Nephron progenitor cell (in vitro differentiated cells): ENCODE data around the gene NEK5.
"Not testable (repeated sequence)": the region's sequence is repeated elsewhere in the genome, so short reads cannot be mapped to it uniquely, and the experiment has no call there.

ENCODE experiments used
- DNase-seq: peaks from one replicate; pipeline ENCODE4 v3.0.0; 2021
- H3K27ac Mint-ChIP-seq: 2 replicates; pipeline ENCODE4 v1.8.0; 2021; ENCODE audit warnings: mild to moderate bottlenecking, moderate library complexity, mixed read lengths
- H3K27me3 Mint-ChIP-seq: 2 replicates; pipeline ENCODE4 v1.8.0; 2021; ENCODE audit warnings: mild to moderate bottlenecking, low read depth, mixed read lengths; ENCODE audit not compliant: poor library complexity
- H3K36me3 Mint-ChIP-seq: 2 replicates; pipeline ENCODE4 v1.8.0; 2021; ENCODE audit warnings: low read depth, mixed read lengths
- H3K4me1 Mint-ChIP-seq: 2 replicates; pipeline ENCODE4 v1.8.0; 2021; ENCODE audit warnings: mixed read lengths
- H3K4me3 Mint-ChIP-seq: 2 replicates; pipeline ENCODE4 v1.8.0; 2021; ENCODE audit warnings: mild to moderate bottlenecking, moderate library complexity, mixed read lengths
- H3K9me3 Mint-ChIP-seq: 2 replicates; pipeline ENCODE4 v1.8.0; 2021; ENCODE audit warnings: mild to moderate bottlenecking, moderate library complexity, mixed read lengths
- TF ChIP-seq, protein P1 (sequence below): fragments of 200-600 bp; sonication (generic); IDR thresholded peaks from 2 replicates; pipeline ENCODE4 v1.5.0; 2021; ENCODE audit warnings: antibody characterized with exemption

Gene NEK5

DNA sequence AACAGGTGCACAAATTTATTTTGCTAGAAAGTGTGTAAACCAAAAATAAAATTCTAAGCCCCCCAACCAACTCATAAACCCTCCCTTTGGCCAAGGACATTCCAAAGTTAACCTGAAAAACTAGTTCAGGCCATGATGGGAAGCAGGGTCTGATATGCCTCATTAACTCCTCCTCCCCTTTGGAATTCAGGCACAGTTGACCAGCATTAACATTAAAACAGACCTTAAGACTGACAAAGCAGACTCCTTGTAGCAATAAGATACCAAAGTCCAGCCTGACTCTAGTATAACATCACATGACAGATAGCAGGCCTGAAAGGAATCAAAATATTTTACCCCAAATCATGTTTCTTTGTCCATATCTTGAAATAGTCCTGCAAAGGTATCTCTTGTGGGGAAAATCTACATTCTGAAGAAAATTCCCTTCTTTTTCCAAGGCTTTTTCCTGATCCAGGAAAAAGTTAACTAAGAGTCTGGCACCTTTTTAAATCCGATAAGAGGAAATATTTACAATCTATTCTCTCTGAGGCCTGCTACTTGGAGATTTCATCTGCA is 19.7 kb downstream of the NEK5 start:
- peaks cover 10% of the 10 kb centered on the region for H3K9me3 Mint-ChIP-seq
- H3K4me3 Mint-ChIP-seq: no peak overlapping the region
- H3K4me1 Mint-ChIP-seq: peaks cover 13% of the 10 kb centered on the region
- TF ChIP-seq, protein P1, sequence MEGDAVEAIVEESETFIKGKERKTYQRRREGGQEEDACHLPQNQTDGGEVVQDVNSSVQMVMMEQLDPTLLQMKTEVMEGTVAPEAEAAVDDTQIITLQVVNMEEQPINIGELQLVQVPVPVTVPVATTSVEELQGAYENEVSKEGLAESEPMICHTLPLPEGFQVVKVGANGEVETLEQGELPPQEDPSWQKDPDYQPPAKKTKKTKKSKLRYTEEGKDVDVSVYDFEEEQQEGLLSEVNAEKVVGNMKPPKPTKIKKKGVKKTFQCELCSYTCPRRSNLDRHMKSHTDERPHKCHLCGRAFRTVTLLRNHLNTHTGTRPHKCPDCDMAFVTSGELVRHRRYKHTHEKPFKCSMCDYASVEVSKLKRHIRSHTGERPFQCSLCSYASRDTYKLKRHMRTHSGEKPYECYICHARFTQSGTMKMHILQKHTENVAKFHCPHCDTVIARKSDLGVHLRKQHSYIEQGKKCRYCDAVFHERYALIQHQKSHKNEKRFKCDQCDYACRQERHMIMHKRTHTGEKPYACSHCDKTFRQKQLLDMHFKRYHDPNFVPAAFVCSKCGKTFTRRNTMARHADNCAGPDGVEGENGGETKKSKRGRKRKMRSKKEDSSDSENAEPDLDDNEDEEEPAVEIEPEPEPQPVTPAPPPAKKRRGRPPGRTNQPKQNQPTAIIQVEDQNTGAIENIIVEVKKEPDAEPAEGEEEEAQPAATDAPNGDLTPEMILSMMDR: no peak
- DNase-seq: no peak
- H3K27me3 Mint-ChIP-seq: peaks cover 5% of the 10 kb centered on the region
- H3K27ac Mint-ChIP-seq: peak overlapping the region; percentile 30
- H3K36me3 Mint-ChIP-seq: no peaks in the 10 kb centered on the region

DNA sequence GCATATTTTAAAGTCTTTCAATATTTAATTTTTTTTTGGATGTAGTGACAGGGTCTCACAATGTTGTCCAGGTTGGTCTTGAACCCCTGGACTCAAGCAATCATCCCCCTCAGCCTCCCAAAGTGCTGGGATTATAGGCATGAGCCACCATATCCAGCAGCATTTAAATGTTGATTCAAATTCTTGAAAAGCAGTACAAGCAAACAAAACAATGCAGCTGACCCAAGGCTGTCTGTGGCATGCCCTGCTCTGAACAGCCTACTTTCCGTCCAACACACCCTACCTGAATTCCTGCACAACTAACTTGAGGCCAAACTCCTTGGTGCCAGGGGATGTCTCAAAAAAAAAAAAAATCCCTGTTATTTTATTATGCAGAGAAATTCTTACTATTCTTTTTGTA is 23.0 kb downstream of the NEK5 start:
- no peak for DNase-seq
- Mint-ChIP-seq H3K27ac (no peak overlapping the region), H3K36me3 (no peaks in the 10 kb centered on the region), H3K4me3 (no peak overlapping the region), H3K9me3 (peaks cover 10% of the 10 kb centered on the region), H3K4me1 (peaks cover 13% of the 10 kb centered on the region), H3K27me3 (peaks cover 5% of the 10 kb centered on the region)
- TF ChIP-seq, protein P1: no peak

DNA sequence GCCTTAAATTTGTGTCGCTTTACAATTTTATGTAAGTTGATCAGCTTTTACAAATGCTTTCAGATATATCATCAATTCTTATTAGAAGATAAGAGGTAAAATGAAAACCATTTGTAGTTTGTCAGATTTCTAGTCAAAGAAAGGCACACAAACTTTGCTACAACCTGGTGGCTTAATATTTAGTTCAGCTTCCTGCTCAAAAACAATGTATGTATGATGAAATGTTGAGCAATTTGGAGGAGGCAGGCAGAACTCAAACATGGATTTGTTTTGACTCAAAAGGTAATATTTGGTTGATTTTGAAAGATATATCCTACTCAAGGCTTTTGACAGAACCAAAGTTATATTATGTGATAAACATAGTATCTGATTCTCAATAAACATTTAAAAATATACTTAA is 24.2 kb downstream of the NEK5 start:
- Mint-ChIP-seq H3K4me1 (peaks cover 10% of the 10 kb centered on the region), H3K27ac (no peak overlapping the region), H3K27me3 (peaks cover 5% of the 10 kb centered on the region), H3K4me3 (no peak overlapping the region), H3K36me3 (no peaks in the 10 kb centered on the region), H3K9me3 (peaks cover 6% of the 10 kb centered on the region)
- no peak for DNase-seq
- TF ChIP-seq, protein P1: no peak

DNA sequence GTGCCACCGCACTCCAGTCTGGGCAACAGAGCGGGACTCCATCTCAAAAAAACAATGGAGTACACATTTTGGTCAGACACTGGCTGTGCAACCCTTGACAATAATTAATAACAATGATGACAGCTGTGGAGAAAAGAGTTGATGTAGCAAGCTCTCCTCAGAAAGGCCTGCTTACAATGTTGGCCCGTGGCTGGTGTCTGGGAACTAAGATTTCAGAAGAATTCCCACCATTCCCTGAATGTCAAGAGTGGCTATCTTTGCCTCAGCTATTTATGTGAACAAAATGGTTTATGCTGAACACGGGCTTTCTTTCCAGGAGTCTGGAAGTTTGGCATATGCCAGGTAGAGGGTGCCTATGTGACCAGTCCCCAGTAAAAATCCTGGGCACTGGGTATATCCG is 25.5 kb downstream of the NEK5 start:
- H3K27ac Mint-ChIP-seq: no peak overlapping the region
- no peaks in the 10 kb centered on the region for H3K4me1 Mint-ChIP-seq
- DNase-seq: no peak
- H3K27me3 Mint-ChIP-seq: peaks cover 5% of the 10 kb centered on the region
- H3K4me3 Mint-ChIP-seq: no peak overlapping the region
- no peaks in the 10 kb centered on the region for H3K36me3 Mint-ChIP-seq
- no peaks in the 10 kb centered on the region for H3K9me3 Mint-ChIP-seq
- TF ChIP-seq, protein P1: no peak

DNA sequence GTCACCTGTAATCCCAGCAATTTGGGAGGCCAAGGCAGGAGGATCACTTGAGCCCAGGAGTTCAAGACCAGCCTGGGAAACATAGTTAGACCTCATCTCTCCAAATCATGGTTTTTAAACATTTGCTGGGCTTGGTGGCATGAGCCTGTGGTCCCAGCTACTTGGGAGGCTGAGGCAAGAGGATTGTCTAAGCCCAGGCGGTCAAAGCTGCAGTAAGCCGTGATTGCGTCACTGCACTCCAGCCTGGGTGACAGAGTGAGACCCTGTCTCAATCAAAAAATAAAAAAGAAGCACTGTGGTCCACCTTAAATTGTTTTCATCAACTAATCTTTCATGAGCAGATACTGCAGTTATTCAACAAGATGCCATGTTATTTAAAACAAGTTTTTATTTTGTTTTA is 26.4 kb downstream of the NEK5 start:
- H3K27ac Mint-ChIP-seq, H3K27me3 Mint-ChIP-seq, H3K36me3 Mint-ChIP-seq, H3K9me3 Mint-ChIP-seq, H3K4me3 Mint-ChIP-seq, DNase-seq, H3K4me1 Mint-ChIP-seq: not testable (repeated sequence)

DNA sequence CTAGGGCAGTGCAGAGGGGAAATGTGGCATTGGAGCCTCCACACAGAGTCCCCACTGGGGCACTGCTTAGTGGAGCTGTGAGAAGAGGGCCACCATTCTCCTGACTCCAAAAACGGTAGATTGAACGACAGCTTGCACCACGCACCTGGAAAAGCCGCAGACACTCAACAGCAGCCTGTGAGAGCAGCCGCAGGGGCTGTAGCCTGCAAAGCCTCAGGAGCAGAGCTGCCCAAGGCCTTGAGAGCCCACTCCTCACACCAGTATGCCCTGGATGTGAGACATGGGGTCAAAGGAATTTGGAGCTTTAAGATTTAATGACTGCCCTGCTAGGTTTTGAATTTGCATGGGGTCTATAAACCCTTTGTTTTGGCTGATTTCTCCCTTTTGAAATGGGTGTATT is 31.7 kb downstream of the NEK5 start:
- Mint-ChIP-seq H3K9me3 (peaks cover 5% of the 10 kb centered on the region), H3K4me3 (no peak overlapping the region), H3K4me1 (no peaks in the 10 kb centered on the region), H3K27ac (no peak overlapping the region), H3K27me3 (peaks cover 3% of the 10 kb centered on the region), H3K36me3 (no peaks in the 10 kb centered on the region)
- DNase-seq: no peak
- TF ChIP-seq, protein P1: no peak
